GM12878 (cell line): ENCODE results near the gene PI16. TPM values are rescaled to one million over a fixed set of nuclear protein-coding genes. Genes with fewer than 3 reads are reported as not detected.

Source experiments
- ATAC-seq: fragments of 200-7000 bp; cut with Tn5 transposase; 3 replicates; pipeline ENCODE4 v1.9.1; 2020; ENCODE audit warnings: mild to moderate bottlenecking, moderate library complexity
- BruUV-seq: library from RNA; stranded (reverse); fragments of 400-500 nt; replicated peaks from 2 replicates; lab custom pipeline; 2021; lab: Mats Ljungman, UMichigan
- CTCF ChIA-PET: fragments of 300-600 bp; sonication (Branson Sonifier 250); formaldehyde crosslinking; extraction: SDS; loops from one replicate; lab custom pipeline; 2021; ENCODE audit warnings: inconsistent platforms; lab: Yijun Ruan, JAX
- POLR2A ChIA-PET: fragments of 350-600 bp; formaldehyde crosslinking; extraction: SDS; loops from one replicate; lab custom pipeline; 2021; ENCODE audit warnings: inconsistent platforms; lab: Charles Lee
- RAD21 ChIA-PET: fragments of 300-600 bp; sonication (Branson Sonifier 250); formaldehyde crosslinking; loops from one replicate; lab custom pipeline; 2023; ENCODE audit warnings: antibody characterized with exemption; ENCODE audit not compliant: unreplicated experiment; lab: Charles Lee
- SMC1A ChIA-PET: fragments of 300-600 bp; sonication (Branson Sonifier 250); formaldehyde crosslinking; loops from one replicate; lab custom pipeline; 2023; ENCODE audit not compliant: unreplicated experiment, uncharacterized antibody; lab: Charles Lee
- DNase-seq: peaks from one replicate; pipeline ENCODE4 v3.0.0-alpha.2; 2011; ENCODE audit warnings: low read depth, low spot score
- FAIRE-seq: peaks from 3 replicates; lab custom pipeline; 2011; peaks lifted over from hg19 to GRCh38; lab: Jason Lieb, UNC
- H2AFZ ChIP-seq: 2 replicates; pipeline ENCODE4 v1.6.0; 2011; ENCODE audit warnings: low read depth, low read length, control low read depth; ENCODE audit not compliant: control insufficient read depth
- H3K27ac ChIP-seq: 2 replicates; pipeline ENCODE4 v1.5.1; 2011; ENCODE audit warnings: control low read depth; ENCODE audit not compliant: control insufficient read depth, insufficient read depth
- H3K27me3 ChIP-seq, 2 experiments: replicated peaks in 1 of 2; 2 replicates each; pipeline versions ENCODE4 v1.6.0 to v1.6.1; 2011; ENCODE audit warnings: low read length in 1 of 2; ENCODE audit not compliant: control insufficient read depth in 2 of 2, insufficient read depth in 2 of 2
- H3K36me3 ChIP-seq, 2 experiments: 2 replicates each; pipeline ENCODE4 v1.5.1; 2011; ENCODE audit warnings: low read length in 1 of 2; ENCODE audit not compliant: control insufficient read depth in 2 of 2, insufficient read depth in 2 of 2
- H3K4me1 ChIP-seq: 2 replicates; pipeline ENCODE4 v1.6.1; 2011; ENCODE audit warnings: mild to moderate bottlenecking, low read length, moderate library complexity, mixed read lengths; ENCODE audit not compliant: control insufficient read depth, insufficient read depth
- H3K4me2 ChIP-seq: 2 replicates; pipeline ENCODE4 v1.6.0; 2011; ENCODE audit warnings: control low read depth; ENCODE audit not compliant: control insufficient read depth, insufficient read depth
- H3K4me3 ChIP-seq: fragments of 200-600 bp; sonication (generic); 2 replicates; pipeline ENCODE4 v1.5.1; 2016
- H3K79me2 ChIP-seq: 2 replicates; pipeline ENCODE4 v1.6.0; 2011; ENCODE audit warnings: low read length; ENCODE audit not compliant: control insufficient read depth, insufficient read depth
- H3K9ac ChIP-seq: 2 replicates; pipeline ENCODE4 v1.8.0; 2011; ENCODE audit warnings: low read length, control low read depth, mixed read lengths; ENCODE audit not compliant: control insufficient read depth, insufficient read depth
- H3K9me3 ChIP-seq: replicated peaks from 3 replicates; pipeline ENCODE4 v1.5.1; 2011; ENCODE audit warnings: mild to moderate bottlenecking, low read length; ENCODE audit not compliant: control insufficient read depth, insufficient read depth
- H4K20me1 ChIP-seq: 2 replicates; pipeline ENCODE4 v1.6.0; 2011; ENCODE audit not compliant: control insufficient read depth, insufficient read depth
- GATAD2B ChIP-seq: fragments of 450-650 bp; conservative IDR thresholded peaks from 2 replicates; pipeline ENCODE4 v1.6.1; 2017; ENCODE audit warnings: low read depth, mild to moderate bottlenecking, moderate library complexity
- KDM1A ChIP-seq: fragments of 200-600 bp; sonication (generic); IDR thresholded peaks from 2 replicates; pipeline ENCODE4 v1.6.1; 2016; ENCODE audit warnings: borderline replicate concordance
- SPI1 ChIP-seq: IDR thresholded peaks from 2 replicates; pipeline ENCODE4 v1.6.1; 2011; ENCODE audit warnings: low read depth, mild to moderate bottlenecking, low read length, moderate library complexity, borderline replicate concordance; ENCODE audit not compliant: insufficient read depth
- WGBS: methylation state at CpG from one replicate; pipeline ENCODE4 v1.1.6; 2016; ENCODE audit warnings: low lambda C conversion rate; ENCODE audit not compliant: insufficient replicate concordance, insufficient coverage; ENCODE audit errors: missing lambda C conversion rate; 5-methylcytosine and 5-hydroxymethylcytosine counted together
- in situ Hi-C: fragments of 300-500 bp; cut with MboI; formaldehyde crosslinking; loops from 9 replicates; pipeline ENCODE4 v1.14.3; 2018; ENCODE audit warnings: mixed read lengths
- intact Hi-C: fragments of 100-400 bp; cut with micrococcal nuclease; formaldehyde crosslinking; loops from one replicate; pipeline ENCODE4 v1.14.2; 2022; ENCODE audit not compliant: unreplicated experiment
- polyA plus RNA-seq, 11 experiments: library from polyadenylated mRNA; depleted of rRNA in 4 of 11; unstranded in 6 of 11; stranded (reverse) in 5 of 11; fragments of >200 nt; fragmentation: Nextera tagmentation in 4 of 11; fragmentation: Illumina TruSeq in 1 of 11; extraction: Ambion mirVana in 4 of 11; extraction: Trizol in 1 of 11; gene quantifications; 1 replicate in 1 of 11; 2 replicates in 10 of 11; pipeline versions ENCODE4 v1.2.1 to v1.2.3, GENCODE V29; 2011 to 2016; ENCODE audit warnings: inconsistent platforms in 2 of 11, missing spikeins in 2 of 11, low read depth in 1 of 11
- total RNA-seq, 4 experiments: library from RNA; depleted of rRNA in 3 of 4; stranded (reverse); fragments of >200 nt in 3 of 4; fragmentation: Illumina TruSeq in 1 of 4; extraction: Trizol in 1 of 4; gene quantifications; 2 replicates each; pipeline versions ENCODE4 v1.2.1 to v1.2.3, GENCODE V29; 2013 to 2021

The PI16 gene
- total and polyA plus RNA-seq, 10 of the 15 experiments (the other 5 are each of a cell fraction or from before 2014, with no cell fraction given) = 0.08 to 0.12 TPM; not detected in 8

DNA sequence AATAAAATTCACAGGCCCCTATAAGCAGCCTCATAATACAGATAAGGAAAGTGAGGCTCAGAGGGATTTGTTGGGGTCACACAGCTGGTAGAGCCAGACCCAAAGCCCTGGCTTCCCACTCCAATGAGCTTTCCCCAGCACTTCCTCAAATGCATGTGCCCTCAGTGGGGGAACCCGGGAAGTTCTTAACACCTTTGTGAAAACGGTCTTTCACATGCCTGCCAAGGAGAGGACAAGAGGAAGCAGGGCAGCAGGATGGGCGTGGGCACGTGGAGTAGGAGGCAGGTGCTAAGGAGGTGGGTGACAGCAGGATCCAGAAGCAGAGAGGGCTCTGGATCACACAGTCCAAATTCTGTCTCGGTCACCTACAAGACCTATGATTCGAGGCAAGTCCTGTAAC, 598 bp downstream of the PI16 start:
- ATAC-seq = no peak
- no TSS peak for BruUV-seq
- Histone ChIP-seq H3K4me1 (0 out of 2 replicates have a peak, but pooled peaks cover 3% of the 10 kb centered on the region), H3K36me3 (no peaks in the 10 kb centered on the region), H3K9me3 (no peaks in the 10 kb centered on the region), H3K27me3 (no peaks in the 10 kb centered on the region), H3K79me2 (no peaks in the 10 kb centered on the region), H3K27ac (no peak overlapping the region), H3K4me2 (no peak overlapping the region), H3K4me3 (no peak overlapping the region), H3K9ac (no peak overlapping the region), H4K20me1 (no peaks in the 10 kb centered on the region), H2AFZ (no peak overlapping the region)
- intact Hi-C loops = no loop called here
- ChIA-PET CTCF (interaction anchor here (1.1 to 3.0 kb wide), 6 partner anchors 8 to 70 kb away, joined by 3 to 12 read pairs (median 3); no protein-coding TSS in a partner anchor), POLR2A (interaction anchor here (1.1 to 1.3 kb wide), 2 partner anchors 8 to 13 kb away, joined by 3 to 4 read pairs; no protein-coding TSS in a partner anchor), SMC1A (interaction anchor here (0.8 kb wide), 1 partner anchor 28 kb away, joined by 3 read pairs; no protein-coding TSS in a partner anchor), RAD21 (no interaction called here)
- DNase-seq = no peak
- no peak for FAIRE-seq
- 26% methylated on average over 6 of the region's 6 CpGs for WGBS
- TF ChIP-seq SPI1 (peak; percentile 29; the same call in 1 of the 2 replicates), KDM1A (no peak)
- in situ Hi-C loops = no loop called here

DNA sequence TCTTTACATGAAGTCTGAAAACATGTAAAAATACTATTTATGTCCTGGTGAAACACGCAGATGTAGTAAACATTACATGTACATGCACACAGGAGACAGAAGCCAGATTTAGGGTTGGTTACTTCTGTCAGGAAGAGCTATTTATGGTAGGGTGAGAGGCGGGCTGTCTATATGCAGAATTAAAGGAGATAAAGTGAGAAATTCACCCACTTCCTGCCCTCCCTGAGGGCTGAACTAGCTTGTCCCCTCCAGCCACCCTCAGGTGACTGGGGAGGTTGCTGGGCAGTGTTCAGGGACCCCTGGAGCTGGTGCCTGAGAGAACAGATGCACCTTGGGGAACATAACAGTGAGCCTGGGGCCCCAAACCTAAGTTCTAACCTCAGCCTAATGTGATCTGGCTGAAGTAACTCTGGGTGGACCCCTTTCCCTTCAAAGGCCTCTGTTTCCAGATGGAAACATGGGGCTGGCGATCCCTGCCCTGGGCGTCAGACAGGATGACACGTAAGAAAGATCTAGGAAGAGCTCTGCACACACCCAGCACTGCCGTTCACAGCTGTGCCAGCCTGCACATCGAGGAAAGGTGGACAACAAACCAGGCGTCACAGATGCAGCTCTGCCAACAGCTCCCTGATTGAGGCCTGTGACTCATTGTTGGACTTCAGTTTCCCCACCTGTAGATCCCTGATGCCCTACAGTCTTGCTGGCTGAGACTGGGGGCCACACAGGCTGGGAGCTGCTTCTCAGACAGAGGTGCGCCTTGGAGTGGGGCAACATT, 1.3 kb downstream of the PI16 start:
- DNase-seq (no peak), ATAC-seq (no peak; the same call in 1 of the 3 replicates), FAIRE-seq (no peak)
- RAD21 ChIA-PET = interaction anchor here (1.0 to 1.4 kb wide), 2 partner anchors 53 to 62 kb away, joined by 3 to 6 read pairs; no protein-coding TSS in a partner anchor
- in situ Hi-C loops = no loop called here
- CTCF ChIA-PET = interaction anchor here (1.1 to 3.0 kb wide), 5 partner anchors 9 to 63 kb away, joined by 3 to 12 read pairs (median 3); no protein-coding TSS in a partner anchor
- Histone ChIP-seq H3K9ac (no peak overlapping the region), H3K9me3 (no peaks in the 10 kb centered on the region), H3K4me3 (no peak overlapping the region), H3K27ac (no peak overlapping the region), H3K4me2 (no peak overlapping the region), H4K20me1 (no peaks in the 10 kb centered on the region), H3K36me3 (no peaks in the 10 kb centered on the region), H3K79me2 (no peaks in the 10 kb centered on the region), H3K27me3 (no peaks in the 10 kb centered on the region), H2AFZ (no peak overlapping the region), H3K4me1 (0 out of 2 replicates have a peak, but pooled peaks cover 3% of the 10 kb centered on the region)
- TF ChIP-seq GATAD2B = no peak
- POLR2A ChIA-PET = interaction anchor here (1.1 to 1.3 kb wide), 2 partner anchors 9 to 12 kb away, joined by 3 to 4 read pairs; no protein-coding TSS in a partner anchor
- BruUV-seq = no TSS peak
- WGBS = 31% methylated on average over 9 of the region's 9 CpGs
- SMC1A ChIA-PET = interaction anchor here (0.8 to 1.8 kb wide), 2 partner anchors 28 to 62 kb away, joined by 3 to 7 read pairs; no protein-coding TSS in a partner anchor
- intact Hi-C loops = no loop called here
